Stimulated activated CD8-positive, alpha-beta memory T cell treated with anti-CD3 and anti-CD28 coated beads, Interleukin-15, amount 100 ng/mL, for 48 hours (primary cell): ENCODE measurements around the gene ACOT7.
A peak's percentile ranks its signal among the peaks of the same experiment; 100 is the strongest.

Source experiments
- DNase-seq, 2 donors: peaks; one replicate each; pipeline ENCODE4 v3.0.0-alpha.2; 2020; ENCODE audit warnings: low read depth in 2 of 2

ACOT7 gene

DNA sequence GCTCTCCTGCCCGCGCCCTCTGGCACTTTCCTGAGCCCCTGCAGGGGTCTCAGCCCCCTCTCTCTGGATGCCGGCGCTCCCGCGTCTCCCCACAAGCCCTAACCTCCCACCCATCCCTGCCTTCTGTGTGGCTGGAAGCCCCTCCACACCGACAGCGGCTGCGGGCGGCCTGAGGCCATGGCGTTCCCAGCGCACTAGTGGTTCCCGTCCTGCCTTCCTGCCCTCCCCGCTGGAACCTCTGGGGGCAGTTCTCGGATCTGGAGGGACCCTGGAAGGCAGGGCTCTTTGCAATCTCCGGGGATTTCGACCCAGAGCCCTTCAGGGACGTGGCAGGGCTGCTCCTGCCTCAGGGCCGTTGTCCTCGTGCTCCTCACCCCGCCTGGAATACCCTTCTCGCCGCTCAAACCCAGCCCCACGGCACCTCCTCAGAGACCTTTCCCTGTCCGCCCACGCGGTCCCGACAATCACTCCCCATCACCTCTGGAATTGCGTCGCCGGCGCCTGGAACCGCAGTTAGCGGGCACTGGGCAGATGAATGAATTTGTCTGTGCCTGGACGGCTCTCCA, 30.5 kb upstream of the ACOT7 start:
- DNase-seq, result no peak

GRCh38 chr1:6423321-6423999, 29.9 kb upstream of the ACOT7 start:
- peak; percentile 34 to 52 for DNase-seq

DNA sequence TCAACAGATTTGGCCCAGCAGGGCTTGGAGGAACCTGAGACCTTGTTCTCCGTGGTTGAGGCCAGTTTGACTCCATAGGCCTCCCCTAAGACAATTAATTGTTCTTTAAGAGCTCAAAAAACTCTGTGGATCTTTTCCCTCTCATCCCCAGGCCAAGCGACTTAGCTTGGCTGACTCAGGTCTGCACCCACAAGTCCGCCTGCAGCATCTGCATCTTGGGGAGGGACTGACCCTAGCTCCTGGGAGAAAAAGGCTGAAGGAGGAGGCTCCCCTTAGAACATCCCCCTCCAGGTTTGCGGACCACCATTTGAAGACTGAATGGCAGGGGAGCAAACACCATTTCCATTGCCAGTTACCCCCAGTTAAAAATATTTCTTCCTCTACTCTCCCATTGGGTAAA, 27.7 kb upstream of the ACOT7 start:
- no peak for DNase-seq

DNA sequence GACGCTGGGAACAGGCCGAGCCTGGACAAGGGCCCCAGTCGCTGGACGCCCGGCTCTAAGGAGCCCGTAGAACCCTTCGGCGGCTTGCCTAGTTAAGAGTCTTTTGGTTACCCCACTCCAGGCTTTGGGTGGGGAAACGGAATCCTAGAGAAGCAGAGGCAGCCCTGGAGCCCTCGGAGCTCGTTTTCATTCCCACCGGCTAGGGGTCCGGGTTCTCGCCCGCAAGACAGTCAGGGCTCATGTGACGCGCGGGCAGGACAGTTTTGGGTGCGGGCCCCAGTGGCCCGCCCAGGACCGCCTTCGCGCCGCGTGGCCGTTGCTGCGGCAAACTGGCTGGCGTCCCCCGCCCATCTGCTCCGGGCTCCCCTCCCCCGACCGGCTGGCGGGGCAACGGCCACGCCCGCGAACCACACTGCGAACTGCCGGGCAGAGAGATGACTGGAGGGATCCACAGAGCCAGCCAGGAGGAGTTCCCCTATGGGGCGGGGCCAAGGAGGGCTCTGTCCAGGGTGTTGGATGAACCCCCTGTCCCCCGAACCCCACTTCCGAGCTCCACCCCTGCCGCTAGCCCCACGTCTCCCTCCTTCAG, 27.0 kb upstream of the ACOT7 start:
- DNase-seq, result no peak

- DNase-seq, result no peak
Measured at GRCh38 chr1:6419804-6420453, 26.4 kb upstream of the ACOT7 start, which contains the start of gene HES2. Gene HES2, minus strand, starts transcription at chr1:6419919. Its CDS starts 99 bp downstream, at chr1:6419820.

DNA sequence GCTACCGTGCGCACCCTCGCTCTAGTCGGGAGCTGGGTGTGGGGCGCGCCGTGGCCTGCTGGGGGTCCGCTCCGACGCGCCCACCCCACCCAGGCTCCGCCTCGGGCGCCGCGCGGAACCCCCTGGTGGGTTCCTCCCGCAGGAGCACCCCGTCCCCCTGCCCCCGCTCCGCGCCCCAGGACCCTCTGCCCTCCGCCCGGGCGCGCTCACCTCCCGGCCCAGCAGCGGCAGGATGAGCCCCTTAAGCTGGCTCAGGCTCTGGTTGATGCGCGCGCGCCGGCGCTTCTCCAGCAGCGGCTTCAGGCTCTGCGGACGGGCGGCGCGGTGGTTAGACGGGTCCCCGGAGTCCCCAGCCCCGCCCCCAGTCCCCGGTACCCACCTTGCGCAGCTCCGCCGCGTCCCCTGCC, 25.8 kb upstream of the ACOT7 start:
- no peak for DNase-seq

DNA sequence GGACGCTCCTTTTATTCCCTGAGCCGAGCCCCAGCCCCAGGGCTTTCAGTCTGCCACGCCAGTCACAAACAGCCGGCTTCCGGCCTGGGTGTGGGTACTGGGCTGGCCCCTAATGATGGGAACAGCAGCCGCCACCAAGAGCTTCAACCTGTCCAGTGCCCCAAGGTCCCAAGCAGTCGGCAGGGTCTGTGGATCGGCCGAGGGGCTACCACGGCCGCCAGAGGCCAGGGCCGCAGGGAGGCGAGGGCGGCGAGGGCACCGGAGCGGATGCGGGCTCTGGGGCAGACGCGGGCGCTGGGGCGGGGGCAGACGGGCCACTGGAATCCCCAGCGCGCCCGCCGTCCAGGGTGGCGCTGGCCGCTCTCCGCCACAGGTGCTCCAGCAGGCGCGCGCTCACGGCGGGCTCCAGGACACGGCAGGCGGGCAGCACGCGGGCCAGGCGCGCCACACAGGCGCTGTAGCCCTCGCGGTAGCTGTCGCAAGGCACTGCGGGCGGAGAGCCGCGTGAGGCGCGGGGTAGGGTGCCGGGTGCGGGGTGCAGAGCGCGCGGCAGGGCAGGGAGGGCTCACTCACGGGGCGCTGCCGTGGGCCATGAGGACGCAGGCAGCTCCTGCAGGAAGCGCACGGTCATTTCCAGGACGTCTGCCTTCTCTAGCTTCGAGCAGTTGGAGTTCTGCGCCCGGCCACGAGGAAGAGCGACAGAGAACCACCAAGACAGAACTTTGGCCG, 25.3 kb upstream of the ACOT7 start:
- DNase-seq, result no peak

GRCh38 chr1:6417961-6418667, 24.5 kb upstream of the ACOT7 start:
- DNase-seq, result no peak

DNA sequence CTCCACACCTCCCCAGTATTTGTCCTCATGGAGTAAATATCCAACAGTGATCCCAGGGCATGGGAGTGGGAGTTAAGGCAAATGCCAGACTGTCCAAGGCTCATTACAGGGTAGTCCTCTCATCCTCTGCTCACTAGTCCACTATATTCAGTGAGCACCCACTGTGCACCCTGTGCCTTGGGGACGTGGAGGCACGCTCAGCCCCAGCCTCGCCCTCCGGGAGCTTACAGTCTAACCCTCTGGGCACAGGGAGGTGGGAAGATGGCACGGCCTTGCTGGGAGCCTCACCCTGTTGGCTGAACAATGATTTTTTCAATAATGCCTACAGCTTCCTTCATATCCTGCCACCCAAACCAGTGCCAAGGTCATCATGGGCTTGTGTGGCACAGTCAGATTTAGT, 23.3 kb upstream of the ACOT7 start:
- DNase-seq, result no peak

DNA sequence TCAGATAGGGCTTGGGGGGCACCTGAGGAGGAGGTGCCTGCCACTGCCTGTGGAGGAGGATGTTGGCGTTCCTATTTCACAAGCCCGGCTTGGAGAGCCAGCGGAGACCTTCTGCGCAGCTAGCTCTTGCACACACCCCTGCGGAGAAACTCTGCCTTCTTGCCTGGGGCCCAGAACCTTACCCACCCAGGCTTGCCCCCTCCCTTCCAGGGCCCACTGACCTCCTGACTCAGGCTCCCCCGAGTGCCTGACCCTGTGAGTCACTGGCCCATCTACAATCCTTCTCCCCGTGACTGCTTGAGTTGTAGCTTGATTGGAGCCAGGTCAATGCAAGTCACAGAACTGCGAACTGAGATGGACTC, 22.7 kb upstream of the ACOT7 start:
- no peak for DNase-seq

GRCh38 chr1:6414881-6415626, 21.5 kb upstream of the ACOT7 start:
- no peak for DNase-seq

- peak in 1 of 2 donors; percentile 43 for DNase-seq
Measured at GRCh38 chr1:6414443-6414844, 20.9 kb upstream of the ACOT7 start.

GRCh38 chr1:6412896-6413295, 19.3 kb upstream of the ACOT7 start:
- DNase-seq, result no peak

GRCh38 chr1:6410248-6410893, 16.8 kb upstream of the ACOT7 start:
- DNase-seq, result no peak

DNA sequence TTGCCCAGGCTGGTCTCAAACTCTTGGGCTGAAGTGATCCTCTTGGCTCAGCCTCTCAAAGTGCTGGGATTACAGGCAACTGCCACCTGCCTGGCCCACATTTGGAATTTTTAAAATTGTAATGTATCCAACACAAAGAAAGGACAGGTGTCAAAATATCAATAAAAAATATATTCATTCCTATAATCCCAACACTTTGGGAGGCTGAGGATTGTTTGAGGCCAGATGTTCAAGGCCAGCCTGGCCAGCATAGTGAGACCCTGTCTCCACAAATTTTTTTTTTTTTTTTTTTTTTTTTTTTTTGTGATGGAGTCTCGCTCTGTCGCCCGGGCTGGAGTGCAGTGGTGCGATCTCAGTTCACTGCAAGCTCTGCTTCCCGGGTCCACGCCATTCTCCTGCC, 16.2 kb upstream of the ACOT7 start:
- DNase-seq, result no peak

- no peak for DNase-seq
Measured at GRCh38 chr1:6409053-6409452, 15.5 kb upstream of the ACOT7 start.

GRCh38 chr1:6408023-6408422, 14.5 kb upstream of the ACOT7 start:
- DNase-seq, result no peak

DNA sequence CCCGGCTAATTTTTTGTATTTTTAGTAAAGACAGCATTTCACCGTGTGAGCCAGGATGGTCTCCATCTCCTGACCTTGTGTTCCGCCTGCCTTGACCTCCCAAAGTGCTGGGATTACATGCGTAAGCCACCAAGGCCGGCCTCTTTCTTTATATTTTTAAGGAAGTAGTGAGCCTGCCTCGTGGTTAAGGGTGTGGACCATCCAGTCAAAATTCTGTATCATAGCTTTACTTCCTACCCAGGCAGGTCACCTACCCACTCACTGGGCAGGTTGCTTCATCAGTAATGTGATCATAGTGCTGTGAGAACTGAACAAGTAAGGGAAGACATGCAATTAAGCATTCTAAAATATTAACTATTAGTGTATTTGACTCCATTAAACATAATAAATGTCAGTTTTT, 8.1 kb upstream of the ACOT7 start:
- DNase-seq, result no peak

DNA sequence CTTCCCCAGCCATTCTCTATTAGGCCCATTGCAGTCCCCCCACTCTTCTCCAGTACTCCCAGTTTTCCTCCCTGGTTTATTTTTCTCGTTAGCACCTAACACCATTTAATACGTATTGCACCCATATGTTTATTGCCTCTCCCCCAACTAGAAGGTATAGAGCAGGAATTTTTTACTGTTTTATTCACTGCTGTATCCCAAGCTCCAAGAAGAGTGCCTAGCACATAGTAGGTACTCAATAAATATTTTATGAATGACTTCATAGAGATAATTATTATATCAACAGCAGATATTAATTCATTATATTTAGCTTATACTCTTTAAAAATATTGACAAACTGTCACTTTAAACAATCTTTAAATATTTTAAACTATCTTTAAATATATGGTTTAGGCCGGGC, 5.7 kb upstream of the ACOT7 start:
- no peak for DNase-seq

DNA sequence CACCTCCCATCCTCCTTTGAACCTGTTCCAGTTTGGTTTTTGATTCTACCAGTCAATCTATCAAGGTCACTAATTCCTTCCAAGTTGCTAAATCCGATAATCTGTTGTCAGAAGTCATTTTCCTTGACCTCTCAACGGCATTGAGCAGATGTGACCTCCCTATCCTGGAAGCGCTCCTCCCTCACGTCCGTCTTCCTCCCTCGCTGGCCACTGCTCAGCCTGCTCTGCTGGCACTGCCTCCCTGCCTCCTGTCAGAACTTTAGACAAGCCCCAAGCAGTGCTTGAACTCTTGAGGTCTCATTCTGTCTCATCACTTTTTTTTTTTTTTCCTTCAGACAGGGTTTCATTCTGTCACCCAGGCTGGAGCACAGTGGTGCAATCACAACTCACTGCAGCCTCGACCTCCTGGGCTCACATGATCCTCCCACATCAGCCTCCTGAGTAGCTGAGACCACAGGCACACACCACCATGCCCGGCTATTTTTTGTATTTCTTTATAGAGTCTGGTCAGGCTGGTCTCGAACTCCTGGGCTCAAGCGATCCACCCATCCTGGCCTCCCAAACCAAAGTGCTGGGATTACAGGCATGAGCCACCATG, 4.4 kb upstream of the ACOT7 start:
- no peak for DNase-seq
